Lower leg skin (tissue), 3 donors: Measurements from ENCODE around the gene LRRC25.

Experiments used
- POLR2A ChIP-seq, 2 donors: fragments of 450-650 bp; IDR thresholded peaks; one replicate each; pipeline ENCODE4 v1.6.1; 2016 to 2017; ENCODE audit warnings: antibody characterized with exemption in 2 of 2, mild to moderate bottlenecking in 1 of 2, moderate library complexity in 1 of 2
- TF ChIP-seq, protein P1 (sequence below), 3 donors: fragments of 450-650 bp; IDR thresholded peaks; one replicate each; pipeline ENCODE4 v1.5.1; 2016; ENCODE audit warnings: antibody characterized with exemption in 3 of 3, mild to moderate bottlenecking in 3 of 3, moderate library complexity in 2 of 3

GRCh38 chr19:18357041-18357440 lies 40.4 kb downstream of the LRRC25 start:
- TF ChIP-seq, protein P1, sequence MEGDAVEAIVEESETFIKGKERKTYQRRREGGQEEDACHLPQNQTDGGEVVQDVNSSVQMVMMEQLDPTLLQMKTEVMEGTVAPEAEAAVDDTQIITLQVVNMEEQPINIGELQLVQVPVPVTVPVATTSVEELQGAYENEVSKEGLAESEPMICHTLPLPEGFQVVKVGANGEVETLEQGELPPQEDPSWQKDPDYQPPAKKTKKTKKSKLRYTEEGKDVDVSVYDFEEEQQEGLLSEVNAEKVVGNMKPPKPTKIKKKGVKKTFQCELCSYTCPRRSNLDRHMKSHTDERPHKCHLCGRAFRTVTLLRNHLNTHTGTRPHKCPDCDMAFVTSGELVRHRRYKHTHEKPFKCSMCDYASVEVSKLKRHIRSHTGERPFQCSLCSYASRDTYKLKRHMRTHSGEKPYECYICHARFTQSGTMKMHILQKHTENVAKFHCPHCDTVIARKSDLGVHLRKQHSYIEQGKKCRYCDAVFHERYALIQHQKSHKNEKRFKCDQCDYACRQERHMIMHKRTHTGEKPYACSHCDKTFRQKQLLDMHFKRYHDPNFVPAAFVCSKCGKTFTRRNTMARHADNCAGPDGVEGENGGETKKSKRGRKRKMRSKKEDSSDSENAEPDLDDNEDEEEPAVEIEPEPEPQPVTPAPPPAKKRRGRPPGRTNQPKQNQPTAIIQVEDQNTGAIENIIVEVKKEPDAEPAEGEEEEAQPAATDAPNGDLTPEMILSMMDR (IDR thresholded peaks at IDR 0.05) = no peak
- TF ChIP-seq POLR2A (IDR thresholded peaks at IDR 0.05) = no peak
